Left lung (tissue), 10 donors: ENCODE data around the gene NUP85. TPM values are rescaled to one million over a fixed set of nuclear protein-coding genes. Genes with fewer than 3 reads are reported as not detected.

Source experiments
- ATAC-seq: fragments of 200-7000 bp; cut with Tn5 transposase; one replicate; pipeline ENCODE4 v1.9.1; 2020; ENCODE audit warnings: moderate library complexity
- DNase-seq, 4 donors: peaks; one replicate each; pipeline ENCODE4 v3.0.0-alpha.2; 2013 to 2020
- H3K27ac ChIP-seq, 2 donors: fragments of 200-600 bp; sonication (generic) in 1 of 2; one replicate each; pipeline versions ENCODE4 v1.5.0 to v1.8.0; 2020 to 2021
- H3K27me3 ChIP-seq, 2 donors: fragments of 200-600 bp; sonication (generic) in 1 of 2; one replicate each; pipeline versions ENCODE4 v1.5.0 to v1.8.0; 2020 to 2021
- H3K36me3 ChIP-seq, 2 donors: fragments of 200-600 bp; sonication (generic) in 1 of 2; one replicate each; pipeline versions ENCODE4 v1.5.0 to v1.8.0; 2020 to 2021
- H3K4me1 ChIP-seq, 2 donors: fragments of 200-600 bp; one replicate each; pipeline ENCODE4 v1.8.0; 2021
- H3K4me3 ChIP-seq, 2 donors: fragments of 200-600 bp; sonication (generic) in 1 of 2; one replicate each; pipeline versions ENCODE4 v1.5.0 to v1.8.0; 2020 to 2021; ENCODE audit warnings: mild to moderate bottlenecking in 1 of 2
- H3K9me3 ChIP-seq, 2 donors: fragments of 200-600 bp; sonication (generic) in 1 of 2; one replicate each; pipeline versions ENCODE4 v1.5.0 to v1.8.0; 2020 to 2021
- CTCF ChIP-seq, 2 donors: fragments of 200-600 bp; sonication (generic) in 1 of 2; IDR thresholded peaks; one replicate each; pipeline versions ENCODE4 v1.5.0 to v1.8.0; 2021; ENCODE audit warnings: antibody characterized with exemption in 2 of 2
- intact Hi-C, 2 donors: fragments of 100-400 bp; cut with DNase I; formaldehyde crosslinking; loops; one replicate each; pipeline versions ENCODE4 v1.11.2 to v1.14.2; 2022
- polyA plus RNA-seq, 6 donors: library from polyadenylated mRNA; unstranded; fragments of 120-200 nt; gene quantifications; one replicate each; pipeline ENCODE4 v1.2.1, GENCODE V29; 2013; ENCODE audit not compliant: insufficient read length in 6 of 6
- total RNA-seq, 2 donors: library from RNA; stranded (reverse); fragmentation: NEBNext Ultra II Directional; extraction: Animal tissue kit (Norgen Biotek cat#: 25700); gene quantifications; one replicate each; pipeline ENCODE4 v1.2.1, GENCODE V29; 2021
- donor health status: DM: no; HTN: yes; CAD: no.
- donor health status: DM: no; HTN: no; CAD: no.

NUP85 gene
- total and polyA plus RNA-seq, 8 donors: 53.3 to 101 (median 78.4) TPM

DNA sequence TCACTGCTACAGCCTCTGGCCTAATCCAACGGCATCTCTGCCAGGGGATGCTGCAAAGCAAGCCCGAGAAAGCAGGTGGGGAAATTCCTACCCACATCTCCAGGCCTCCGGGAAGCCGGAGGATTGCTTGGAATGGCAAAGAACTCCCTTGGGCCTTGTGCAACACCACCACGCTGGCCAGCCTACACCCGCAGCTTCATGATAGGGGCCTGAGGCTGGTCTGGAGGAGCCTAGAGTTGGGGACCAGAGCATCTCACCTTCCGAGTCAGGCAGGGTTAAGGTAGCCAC, 35.6 kb downstream of the NUP85 start:
- no peak for DNase-seq
- Histone ChIP-seq H3K4me3 (no peak overlapping the region), H3K36me3 (peaks cover 9 to 100% of the 10 kb centered on the region in 2 donors), H3K9me3 (no peaks in the 10 kb centered on the region), H3K27ac (no peak overlapping the region), H3K27me3 (no peaks in the 10 kb centered on the region), H3K4me1 (peaks cover 0 to 14% of the 10 kb centered on the region in 2 donors)
- TF ChIP-seq CTCF (IDR thresholded peaks at IDR 0.05): no peak
- intact Hi-C loops: no loop called here
- ATAC-seq: no peak

DNA sequence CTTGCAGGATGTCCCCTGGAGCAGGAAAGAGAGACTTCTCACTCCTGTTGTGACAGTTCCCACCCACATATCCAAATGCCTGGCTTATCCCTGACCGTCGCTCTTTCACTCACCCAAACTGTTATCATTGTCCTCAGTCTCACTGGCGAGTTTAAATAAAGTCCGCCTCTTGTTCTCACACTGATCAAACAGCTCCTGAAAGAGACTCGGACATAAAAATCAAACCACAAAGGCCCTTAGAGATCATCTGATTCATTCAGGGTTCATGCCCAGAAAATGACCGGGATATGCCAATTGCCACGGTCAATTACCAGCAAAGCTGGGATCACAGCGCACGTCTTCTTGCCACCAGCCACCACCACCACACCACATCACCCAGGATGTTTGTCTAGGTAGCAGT, 36.0 kb downstream of the NUP85 start:
- peaks cover 0 to 14% of the 10 kb centered on the region in 2 donors for H3K4me1 ChIP-seq
- intact Hi-C loops: no loop called here
- H3K9me3 ChIP-seq: no peaks in the 10 kb centered on the region
- H3K4me3 ChIP-seq: no peak overlapping the region
- no peak for TF ChIP-seq CTCF (IDR thresholded peaks at IDR 0.05)
- no peaks in the 10 kb centered on the region for H3K27me3 ChIP-seq
- peaks cover 9 to 100% of the 10 kb centered on the region in 2 donors for H3K36me3 ChIP-seq
- DNase-seq (no peak), ATAC-seq (no peak)
- no peak overlapping the region for H3K27ac ChIP-seq

DNA sequence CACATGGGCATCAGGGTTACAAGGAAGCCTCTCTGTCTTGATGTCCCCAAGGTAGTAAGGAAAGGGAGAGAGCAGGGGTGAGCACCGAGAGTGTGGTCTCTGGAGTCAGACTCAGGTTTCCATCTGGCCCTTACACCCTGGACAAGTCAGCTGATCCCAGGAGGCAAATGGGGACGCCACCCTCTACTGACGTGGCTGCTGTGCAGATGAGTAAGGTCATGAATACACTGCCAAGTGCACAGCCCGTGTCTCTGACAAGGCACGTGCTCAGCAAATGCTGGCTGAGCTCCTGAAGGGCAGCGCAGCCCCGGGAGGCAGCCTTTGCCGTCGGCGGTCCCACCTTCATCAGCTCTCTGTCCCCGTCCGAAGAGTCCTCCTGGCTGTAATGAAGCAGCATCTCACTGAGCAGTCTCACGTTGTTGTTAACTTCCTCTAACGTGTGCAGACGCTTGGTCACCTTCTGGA, 36.5 kb downstream of the NUP85 start:
- H3K27ac ChIP-seq: no peak overlapping the region
- no peaks in the 10 kb centered on the region for H3K27me3 ChIP-seq
- H3K9me3 ChIP-seq: no peaks in the 10 kb centered on the region
- peaks cover 0 to 14% of the 10 kb centered on the region in 2 donors for H3K4me1 ChIP-seq
- no peak for TF ChIP-seq CTCF (IDR thresholded peaks at IDR 0.05)
- DNase-seq (no peak), ATAC-seq (no peak)
- intact Hi-C loops: no loop called here
- no peak overlapping the region for H3K4me3 ChIP-seq
- peaks cover 9 to 98% of the 10 kb centered on the region in 2 donors for H3K36me3 ChIP-seq

GRCh38 chr17:75242461-75243042, 37.1 kb downstream of the NUP85 start:
- Histone ChIP-seq H3K4me1 (peaks cover 0 to 14% of the 10 kb centered on the region in 2 donors), H3K36me3 (peaks cover 9 to 92% of the 10 kb centered on the region in 2 donors), H3K9me3 (no peaks in the 10 kb centered on the region), H3K27me3 (no peaks in the 10 kb centered on the region), H3K4me3 (no peak overlapping the region), H3K27ac (no peak overlapping the region)
- no peak for TF ChIP-seq CTCF (IDR thresholded peaks at IDR 0.05)
- ATAC-seq (no peak), DNase-seq (no peak)
- intact Hi-C loops: no loop called here

GRCh38 chr17:75244133-75244866, 38.8 kb downstream of the NUP85 start:
- DNase-seq (no peak), ATAC-seq (peak; percentile 7)
- no peak for TF ChIP-seq CTCF (IDR thresholded peaks at IDR 0.05)

More at GRCh38 chr17:75244133-75244866, 38.8 kb downstream of the NUP85 start:
- peaks cover 0 to 11% of the 10 kb centered on the region in 2 donors for H3K4me1 ChIP-seq
- intact Hi-C loops: no loop called here
- H3K27ac ChIP-seq: no peak overlapping the region
- no peaks in the 10 kb centered on the region for H3K9me3 ChIP-seq
- H3K36me3 ChIP-seq: peaks cover 9 to 80% of the 10 kb centered on the region in 2 donors
- no peaks in the 10 kb centered on the region for H3K27me3 ChIP-seq
- no peak overlapping the region for H3K4me3 ChIP-seq
